ENCODE measurements around the gene GIT2. TPM values are rescaled to one million over a fixed set of nuclear protein-coding genes. Genes with fewer than 3 reads are reported as not detected.

Gene GIT2
- total RNA-seq, 1 experiment from 2014 or later: 21.7 TPM

DNA sequence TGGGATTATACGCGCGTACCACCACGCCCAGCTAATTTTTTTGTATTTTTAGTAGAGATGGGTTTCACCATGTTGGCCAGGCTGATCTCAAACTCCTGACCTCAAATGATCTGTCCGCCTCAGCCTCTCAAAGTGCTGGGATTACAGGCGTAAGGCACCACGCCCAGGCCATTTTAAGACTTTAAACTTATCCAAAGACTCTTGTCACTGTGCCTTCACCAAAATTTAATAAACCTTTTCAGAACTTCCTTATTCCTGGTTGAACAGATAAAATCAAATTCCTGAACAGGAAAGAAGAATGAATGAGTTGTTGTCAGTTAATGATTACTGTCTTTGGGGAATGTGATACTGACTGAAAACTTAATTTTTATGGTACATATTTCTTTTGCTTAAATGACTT lies 37.8 kb downstream of the GIT2 start:
- H3K9me3 Mint-ChIP-seq: no peaks in the 10 kb centered on the region
- no peak for DNase-seq (ENCODE audit: low spot score)
- ChIA-PET CTCF (no interaction called here), POLR2A (no interaction called here)
- peaks cover 31% of the 10 kb centered on the region for H3K36me3 Mint-ChIP-seq
- H3K27ac Mint-ChIP-seq: no peak overlapping the region
- ATAC-seq: no peak
- no peak overlapping the region for H3K4me3 Mint-ChIP-seq
- no peaks in the 10 kb centered on the region for H3K27me3 Mint-ChIP-seq (ENCODE audit: low read depth)
- H3K4me1 Mint-ChIP-seq: no peaks in the 10 kb centered on the region
- TF ChIP-seq, protein P1, sequence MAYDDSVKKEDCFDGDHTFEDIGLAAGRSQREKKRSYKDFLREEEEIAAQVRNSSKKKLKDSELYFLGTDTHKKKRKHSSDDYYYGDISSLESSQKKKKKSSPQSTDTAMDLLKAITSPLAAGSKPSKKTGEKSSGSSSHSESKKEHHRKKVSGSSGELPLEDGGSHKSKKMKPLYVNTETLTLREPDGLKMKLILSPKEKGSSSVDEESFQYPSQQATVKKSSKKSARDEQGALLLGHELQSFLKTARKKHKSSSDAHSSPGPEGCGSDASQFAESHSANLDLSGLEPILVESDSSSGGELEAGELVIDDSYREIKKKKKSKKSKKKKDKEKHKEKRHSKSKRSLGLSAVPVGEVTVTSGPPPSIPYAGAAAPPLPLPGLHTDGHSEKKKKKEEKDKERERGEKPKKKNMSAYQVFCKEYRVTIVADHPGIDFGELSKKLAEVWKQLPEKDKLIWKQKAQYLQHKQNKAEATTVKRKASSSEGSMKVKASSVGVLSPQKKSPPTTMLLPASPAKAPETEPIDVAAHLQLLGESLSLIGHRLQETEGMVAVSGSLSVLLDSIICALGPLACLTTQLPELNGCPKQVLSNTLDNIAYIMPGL (CRISPR knock-in tag; IDR thresholded peaks at IDR 0.05): no peak
- TF ChIP-seq ZNF416 (CRISPR knock-in tag; IDR thresholded peaks at IDR 0.05): no peak

DNA sequence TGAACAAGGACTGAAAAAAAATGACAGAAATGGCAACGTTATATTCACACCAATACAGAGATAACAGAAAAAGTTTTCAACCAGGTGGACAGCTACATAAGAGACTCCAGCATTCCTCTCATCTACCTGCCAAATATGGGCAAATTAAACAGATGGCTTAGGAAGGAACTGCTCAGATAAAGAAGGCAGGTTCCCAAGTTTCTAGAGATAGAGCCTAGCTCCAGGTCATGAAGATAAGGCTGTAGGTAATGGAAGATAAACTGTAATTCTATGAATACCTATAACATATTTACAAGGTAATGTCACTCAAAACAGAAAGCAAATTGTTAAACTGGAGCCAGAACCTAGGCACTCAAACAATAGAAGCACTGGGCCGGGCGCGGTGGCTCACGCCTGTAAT lies 42.5 kb downstream of the GIT2 start:
- ChIA-PET POLR2A (no interaction called here), CTCF (no interaction called here)
- H3K9me3 Mint-ChIP-seq: no peaks in the 10 kb centered on the region
- no peak overlapping the region for H3K4me3 Mint-ChIP-seq
- H3K4me1 Mint-ChIP-seq: no peaks in the 10 kb centered on the region
- H3K36me3 Mint-ChIP-seq: peaks cover 39% of the 10 kb centered on the region
- DNase-seq (ENCODE audit: low spot score): no peak
- ATAC-seq: no peak
- H3K27ac Mint-ChIP-seq: peak overlapping the region; percentile 79; the same call in 1 of the 2 replicates
- TF ChIP-seq MXD4 (CRISPR knock-in tag; IDR thresholded peaks at IDR 0.05; ENCODE audit: borderline replicate concordance) (no peak), RELA (CRISPR knock-in tag; IDR thresholded peaks at IDR 0.05; ENCODE audit: borderline replicate concordance) (no peak), TEAD1 (CRISPR knock-in tag; IDR thresholded peaks at IDR 0.05) (no peak), JAZF1 (CRISPR knock-in tag; IDR thresholded peaks at IDR 0.05) (no peak), OVOL2 (CRISPR knock-in tag; IDR thresholded peaks at IDR 0.05; ENCODE audit: borderline replicate concordance) (no peak), GTF2I (CRISPR knock-in tag; conservative IDR thresholded peaks at IDR 0.05) (no peak), SMAD4 (CRISPR knock-in tag; IDR thresholded peaks at IDR 0.05) (no peak), TP53 (CRISPR knock-in tag; IDR thresholded peaks at IDR 0.05) (no peak)
- TF ChIP-seq, protein P2, sequence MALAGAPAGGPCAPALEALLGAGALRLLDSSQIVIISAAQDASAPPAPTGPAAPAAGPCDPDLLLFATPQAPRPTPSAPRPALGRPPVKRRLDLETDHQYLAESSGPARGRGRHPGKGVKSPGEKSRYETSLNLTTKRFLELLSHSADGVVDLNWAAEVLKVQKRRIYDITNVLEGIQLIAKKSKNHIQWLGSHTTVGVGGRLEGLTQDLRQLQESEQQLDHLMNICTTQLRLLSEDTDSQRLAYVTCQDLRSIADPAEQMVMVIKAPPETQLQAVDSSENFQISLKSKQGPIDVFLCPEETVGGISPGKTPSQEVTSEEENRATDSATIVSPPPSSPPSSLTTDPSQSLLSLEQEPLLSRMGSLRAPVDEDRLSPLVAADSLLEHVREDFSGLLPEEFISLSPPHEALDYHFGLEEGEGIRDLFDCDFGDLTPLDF (CRISPR knock-in tag; IDR thresholded peaks at IDR 0.05): no peak
- TF ChIP-seq, protein P3, sequence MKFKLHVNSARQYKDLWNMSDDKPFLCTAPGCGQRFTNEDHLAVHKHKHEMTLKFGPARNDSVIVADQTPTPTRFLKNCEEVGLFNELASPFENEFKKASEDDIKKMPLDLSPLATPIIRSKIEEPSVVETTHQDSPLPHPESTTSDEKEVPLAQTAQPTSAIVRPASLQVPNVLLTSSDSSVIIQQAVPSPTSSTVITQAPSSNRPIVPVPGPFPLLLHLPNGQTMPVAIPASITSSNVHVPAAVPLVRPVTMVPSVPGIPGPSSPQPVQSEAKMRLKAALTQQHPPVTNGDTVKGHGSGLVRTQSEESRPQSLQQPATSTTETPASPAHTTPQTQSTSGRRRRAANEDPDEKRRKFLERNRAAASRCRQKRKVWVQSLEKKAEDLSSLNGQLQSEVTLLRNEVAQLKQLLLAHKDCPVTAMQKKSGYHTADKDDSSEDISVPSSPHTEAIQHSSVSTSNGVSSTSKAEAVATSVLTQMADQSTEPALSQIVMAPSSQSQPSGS (CRISPR knock-in tag; IDR thresholded peaks at IDR 0.05; ENCODE audit: borderline replicate concordance, low read depth): no peak
- TF ChIP-seq, protein P4, sequence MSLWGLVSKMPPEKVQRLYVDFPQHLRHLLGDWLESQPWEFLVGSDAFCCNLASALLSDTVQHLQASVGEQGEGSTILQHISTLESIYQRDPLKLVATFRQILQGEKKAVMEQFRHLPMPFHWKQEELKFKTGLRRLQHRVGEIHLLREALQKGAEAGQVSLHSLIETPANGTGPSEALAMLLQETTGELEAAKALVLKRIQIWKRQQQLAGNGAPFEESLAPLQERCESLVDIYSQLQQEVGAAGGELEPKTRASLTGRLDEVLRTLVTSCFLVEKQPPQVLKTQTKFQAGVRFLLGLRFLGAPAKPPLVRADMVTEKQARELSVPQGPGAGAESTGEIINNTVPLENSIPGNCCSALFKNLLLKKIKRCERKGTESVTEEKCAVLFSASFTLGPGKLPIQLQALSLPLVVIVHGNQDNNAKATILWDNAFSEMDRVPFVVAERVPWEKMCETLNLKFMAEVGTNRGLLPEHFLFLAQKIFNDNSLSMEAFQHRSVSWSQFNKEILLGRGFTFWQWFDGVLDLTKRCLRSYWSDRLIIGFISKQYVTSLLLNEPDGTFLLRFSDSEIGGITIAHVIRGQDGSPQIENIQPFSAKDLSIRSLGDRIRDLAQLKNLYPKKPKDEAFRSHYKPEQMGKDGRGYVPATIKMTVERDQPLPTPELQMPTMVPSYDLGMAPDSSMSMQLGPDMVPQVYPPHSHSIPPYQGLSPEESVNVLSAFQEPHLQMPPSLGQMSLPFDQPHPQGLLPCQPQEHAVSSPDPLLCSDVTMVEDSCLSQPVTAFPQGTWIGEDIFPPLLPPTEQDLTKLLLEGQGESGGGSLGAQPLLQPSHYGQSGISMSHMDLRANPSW (CRISPR knock-in tag; conservative IDR thresholded peaks at IDR 0.05; ENCODE audit: low read depth): no peak
- TF ChIP-seq, protein P5, sequence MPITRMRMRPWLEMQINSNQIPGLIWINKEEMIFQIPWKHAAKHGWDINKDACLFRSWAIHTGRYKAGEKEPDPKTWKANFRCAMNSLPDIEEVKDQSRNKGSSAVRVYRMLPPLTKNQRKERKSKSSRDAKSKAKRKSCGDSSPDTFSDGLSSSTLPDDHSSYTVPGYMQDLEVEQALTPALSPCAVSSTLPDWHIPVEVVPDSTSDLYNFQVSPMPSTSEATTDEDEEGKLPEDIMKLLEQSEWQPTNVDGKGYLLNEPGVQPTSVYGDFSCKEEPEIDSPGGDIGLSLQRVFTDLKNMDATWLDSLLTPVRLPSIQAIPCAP (CRISPR knock-in tag; IDR thresholded peaks at IDR 0.05): no peak
- TF ChIP-seq, protein P6, sequence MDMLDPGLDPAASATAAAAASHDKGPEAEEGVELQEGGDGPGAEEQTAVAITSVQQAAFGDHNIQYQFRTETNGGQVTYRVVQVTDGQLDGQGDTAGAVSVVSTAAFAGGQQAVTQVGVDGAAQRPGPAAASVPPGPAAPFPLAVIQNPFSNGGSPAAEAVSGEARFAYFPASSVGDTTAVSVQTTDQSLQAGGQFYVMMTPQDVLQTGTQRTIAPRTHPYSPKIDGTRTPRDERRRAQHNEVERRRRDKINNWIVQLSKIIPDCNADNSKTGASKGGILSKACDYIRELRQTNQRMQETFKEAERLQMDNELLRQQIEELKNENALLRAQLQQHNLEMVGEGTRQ (CRISPR knock-in tag; IDR thresholded peaks at IDR 0.05): no peak
- no peaks in the 10 kb centered on the region for H3K27me3 Mint-ChIP-seq (ENCODE audit: low read depth)

All from WTC11 (cell line).